HG03280 (cell line): Measurements from ENCODE around the gene TFRC.
"Not testable (repeated sequence)": the region's sequence is repeated elsewhere in the genome, so short reads cannot be mapped to it uniquely, and the experiment has no call there.

Experiments
- ATAC-seq: cut with Tn5 transposase; IDR thresholded peaks from one replicate; pipeline ENCODE4 v1.9.1; 2021; ENCODE audit warnings: mild to moderate bottlenecking, moderate library complexity; ENCODE audit not compliant: unreplicated experiment

The TFRC gene

GRCh38 chr3:196049653-196050052 is 32.2 kb downstream of the TFRC start:
- no peak for ATAC-seq

- no peak for ATAC-seq
Observed at GRCh38 chr3:196048922-196049598, 32.8 kb downstream of the TFRC start.

- ATAC-seq = no peak
Observed at GRCh38 chr3:196047391-196048030, 34.4 kb downstream of the TFRC start.

GRCh38 chr3:196044513-196044912 is 37.4 kb downstream of the TFRC start:
- ATAC-seq = no peak

GRCh38 chr3:196042673-196043072 is 39.2 kb downstream of the TFRC start:
- no peak for ATAC-seq

GRCh38 chr3:196039359-196039758 is 42.5 kb downstream of the TFRC start:
- ATAC-seq = no peak

GRCh38 chr3:196026059-196026458 is 55.8 kb downstream of the TFRC start:
- not testable (repeated sequence) for ATAC-seq

GRCh38 chr3:196024968-196025367 is 56.9 kb downstream of the TFRC start:
- no peak for ATAC-seq

GRCh38 chr3:196023947-196024346 is 57.9 kb downstream of the TFRC start:
- ATAC-seq = no peak

GRCh38 chr3:196022499-196022878 is 59.4 kb downstream of the TFRC start:
- not testable (repeated sequence) for ATAC-seq

GRCh38 chr3:196020373-196020772 is 61.5 kb downstream of the TFRC start:
- ATAC-seq = no peak

- ATAC-seq = not testable (repeated sequence)
Observed at GRCh38 chr3:196019576-196019975, 62.3 kb downstream of the TFRC start.

- not testable (repeated sequence) for ATAC-seq
Observed at GRCh38 chr3:196018159-196018558, 63.7 kb downstream of the TFRC start.

GRCh38 chr3:196016485-196016884 is 65.4 kb downstream of the TFRC start:
- ATAC-seq = no peak

- no peak for ATAC-seq
Observed at GRCh38 chr3:196016059-196016458, 65.8 kb downstream of the TFRC start.

GRCh38 chr3:196013587-196014487 is 68.1 kb downstream of the TFRC start:
- ATAC-seq = no peak

- ATAC-seq = no peak
Observed at GRCh38 chr3:196012941-196013476, 68.9 kb downstream of the TFRC start.

GRCh38 chr3:196012481-196012880 is 69.4 kb downstream of the TFRC start:
- ATAC-seq = no peak

GRCh38 chr3:196009456-196009855 is 72.4 kb downstream of the TFRC start:
- ATAC-seq = no peak

- ATAC-seq = no peak
Observed at GRCh38 chr3:196008929-196009328, 73.0 kb downstream of the TFRC start.

GRCh38 chr3:196008387-196008786 is 73.5 kb downstream of the TFRC start:
- ATAC-seq = no peak
